HepG2 (cell line): Measurements from ENCODE around the gene TNIP1. TPM values are rescaled to one million over a fixed set of nuclear protein-coding genes. Genes with fewer than 3 reads are reported as not detected.

Experiments
- ARNTL ChIP-seq: sonication (generic); formaldehyde crosslinking; IDR thresholded peaks from 2 replicates; pipeline ENCODE4 v1.4.0; 2020; ENCODE audit warnings: mild to moderate bottlenecking, missing genetic modification reagents
- DMAP1 ChIP-seq: IDR thresholded peaks from 2 replicates; pipeline ENCODE4 v1.6.1; 2016
- ERF ChIP-seq: IDR thresholded peaks from 2 replicates; pipeline ENCODE4 v1.6.1; 2018; ENCODE audit warnings: missing biosample characterization, missing genetic modification reagents
- GATAD2A ChIP-seq: IDR thresholded peaks from 2 replicates; pipeline ENCODE4 v1.6.1; 2016
- JDP2 ChIP-seq: sonication (generic); formaldehyde crosslinking; IDR thresholded peaks from 2 replicates; pipeline ENCODE4 v1.8.1; 2022; ENCODE audit warnings: missing genetic modification reagents, borderline replicate concordance
- KLF15 ChIP-seq: sonication (generic); formaldehyde crosslinking; IDR thresholded peaks from 2 replicates; pipeline ENCODE4 v1.8.1; 2023; ENCODE audit warnings: borderline replicate concordance, mild to moderate bottlenecking, inconsistent platforms, missing genetic modification reagents, mixed read lengths
- MED13 ChIP-seq: sonication (generic); formaldehyde crosslinking; IDR thresholded peaks from 2 replicates; pipeline ENCODE4 v1.5.0; 2020; ENCODE audit warnings: missing genetic modification reagents
- NFE2 ChIP-seq: sonication (generic); formaldehyde crosslinking; IDR thresholded peaks from 2 replicates; pipeline ENCODE4 v1.4.0; 2020; ENCODE audit warnings: missing genetic modification reagents
- RFX5 ChIP-seq: IDR thresholded peaks from 2 replicates; pipeline ENCODE4 v1.6.1; 2011; ENCODE audit warnings: low read depth, low read length, improper control_type of control experiment
- SMARCC2 ChIP-seq: fragments of 450-650 bp; IDR thresholded peaks from 2 replicates; pipeline ENCODE4 v1.6.1; 2017; ENCODE audit warnings: antibody characterized with exemption, mild to moderate bottlenecking
- SYNCRIP ChIP-seq: fragments of 200-400 bp; formaldehyde crosslinking; IDR thresholded peaks from 2 replicates; pipeline ENCODE4 v1.6.1; 2018; ENCODE audit warnings: mild to moderate bottlenecking, low read depth, low read length; ENCODE audit not compliant: insufficient read depth
- ZNF124 ChIP-seq: sonication (generic); formaldehyde crosslinking; IDR thresholded peaks from 2 replicates; pipeline ENCODE4 v1.4.0; 2020; ENCODE audit warnings: missing genetic modification reagents
- ZNF143 ChIP-seq: sonication (generic); formaldehyde crosslinking; IDR thresholded peaks from 2 replicates; pipeline ENCODE4 v1.4.0; 2020; ENCODE audit warnings: missing genetic modification reagents
- ZNF547 ChIP-seq: sonication (generic); formaldehyde crosslinking; IDR thresholded peaks from 2 replicates; pipeline ENCODE4 v1.5.1; 2020; ENCODE audit warnings: mild to moderate bottlenecking, missing genetic modification reagents
- ZNF883 ChIP-seq: sonication (generic); formaldehyde crosslinking; IDR thresholded peaks from 2 replicates; pipeline ENCODE4 v1.5.1; 2020; ENCODE audit warnings: mild to moderate bottlenecking, missing genetic modification reagents; ENCODE audit errors: not compliant biosample characterization
- polyA plus RNA-seq, 8 experiments: library from polyadenylated mRNA; depleted of rRNA in 3 of 8; stranded (reverse) in 7 of 8; unstranded in 1 of 8; fragments of >200 nt; fragmentation: Illumina TruSeq in 4 of 8; extraction: Trizol in 4 of 8; gene quantifications; 2 replicates each; pipeline versions ENCODE4 v1.2.1 to v1.2.3, GENCODE V29; 2011 to 2016; ENCODE audit warnings: low read depth in 4 of 8, missing spikeins in 1 of 8, mixed read lengths in 1 of 8; ENCODE audit not compliant: insufficient read depth in 1 of 8
- total RNA-seq, 5 experiments: library from RNA; depleted of rRNA; stranded (reverse); fragments of >200 nt; fragmentation: Illumina TruSeq; extraction: Trizol; gene quantifications; 2 replicates each; pipeline ENCODE4 v1.2.3, GENCODE V29; 2016; ENCODE audit warnings: low read depth in 1 of 5
- TF ChIP-seq, protein P1 (sequence below): sonication (generic); formaldehyde crosslinking; IDR thresholded peaks from 2 replicates; pipeline ENCODE4 v1.5.1; 2020; ENCODE audit warnings: missing genetic modification reagents, mild to moderate bottlenecking, borderline replicate concordance
- TF ChIP-seq, protein P2 (sequence below): sonication (generic); formaldehyde crosslinking; IDR thresholded peaks from 2 replicates; pipeline ENCODE4 v1.4.0; 2020; ENCODE audit warnings: missing genetic modification reagents
- TF ChIP-seq, protein P3 (sequence below): sonication (generic); formaldehyde crosslinking; conservative IDR thresholded peaks from 2 replicates; pipeline ENCODE4 v1.5.0; 2020; ENCODE audit warnings: missing genetic modification reagents
- TF ChIP-seq, protein P4 (sequence below): IDR thresholded peaks from 2 replicates; pipeline ENCODE4 v1.4.0; 2020; ENCODE audit warnings: mild to moderate bottlenecking, missing genetic modification reagents
- TF ChIP-seq, protein P5 (sequence below): sonication (generic); formaldehyde crosslinking; conservative IDR thresholded peaks from 2 replicates; pipeline ENCODE4 v1.4.0; 2020; ENCODE audit warnings: missing genetic modification reagents
- TF ChIP-seq, protein P6 (sequence below): sonication (generic); formaldehyde crosslinking; IDR thresholded peaks from 2 replicates; pipeline ENCODE4 v1.5.0; 2020; ENCODE audit warnings: mild to moderate bottlenecking, missing genetic modification reagents

Gene TNIP1
- total and polyA plus RNA-seq, 2 of the 13 experiments (the other 11 are each of a cell fraction or from before 2014, with no cell fraction given) = 26.2 to 45.9 TPM

DNA sequence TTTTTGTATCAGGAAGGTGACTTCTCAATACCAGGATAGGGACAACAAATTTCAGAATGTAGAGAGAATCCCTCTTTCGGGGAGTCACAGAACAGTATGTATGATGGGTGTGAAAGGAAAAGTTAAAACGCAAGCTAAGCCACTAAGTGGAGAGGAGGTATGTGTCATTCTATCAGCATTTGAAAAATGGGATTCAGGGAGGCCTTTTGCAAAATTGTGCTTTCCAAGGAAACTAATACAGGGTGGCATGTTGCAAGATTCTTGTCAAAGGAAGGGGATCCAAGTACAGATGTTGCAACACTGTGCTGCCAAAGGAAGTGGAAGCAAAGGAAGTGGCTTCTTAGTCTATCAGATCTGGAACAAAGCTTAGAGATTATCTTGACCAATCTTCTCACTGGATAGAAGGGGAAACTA lies 12.6 kb upstream of the TNIP1 start (continued):
- TF ChIP-seq, protein P1, sequence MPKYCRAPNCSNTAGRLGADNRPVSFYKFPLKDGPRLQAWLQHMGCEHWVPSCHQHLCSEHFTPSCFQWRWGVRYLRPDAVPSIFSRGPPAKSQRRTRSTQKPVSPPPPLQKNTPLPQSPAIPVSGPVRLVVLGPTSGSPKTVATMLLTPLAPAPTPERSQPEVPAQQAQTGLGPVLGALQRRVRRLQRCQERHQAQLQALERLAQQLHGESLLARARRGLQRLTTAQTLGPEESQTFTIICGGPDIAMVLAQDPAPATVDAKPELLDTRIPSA = no peak
- no peak for TF ChIP-seq JDP2 (CRISPR knock-in tag)
- TF ChIP-seq, protein P2, sequence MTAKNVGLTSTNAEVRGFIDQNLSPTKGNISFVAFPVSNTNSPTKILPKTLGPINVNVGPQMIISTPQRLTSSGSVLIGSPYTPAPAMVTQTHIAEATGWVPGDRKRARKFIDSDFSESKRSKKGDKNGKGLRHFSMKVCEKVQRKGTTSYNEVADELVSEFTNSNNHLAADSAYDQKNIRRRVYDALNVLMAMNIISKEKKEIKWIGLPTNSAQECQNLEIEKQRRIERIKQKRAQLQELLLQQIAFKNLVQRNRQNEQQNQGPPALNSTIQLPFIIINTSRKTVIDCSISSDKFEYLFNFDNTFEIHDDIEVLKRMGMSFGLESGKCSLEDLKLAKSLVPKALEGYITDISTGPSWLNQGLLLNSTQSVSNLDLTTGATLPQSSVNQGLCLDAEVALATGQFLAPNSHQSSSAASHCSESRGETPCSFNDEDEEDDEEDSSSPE (CRISPR knock-in tag) = no peak
- TF ChIP-seq KLF15 (CRISPR knock-in tag) = no peak
- no peak for TF ChIP-seq ZNF124 (CRISPR knock-in tag)
- no peak for TF ChIP-seq SMARCC2
- TF ChIP-seq RFX5 = no peak
- TF ChIP-seq, protein P3, sequence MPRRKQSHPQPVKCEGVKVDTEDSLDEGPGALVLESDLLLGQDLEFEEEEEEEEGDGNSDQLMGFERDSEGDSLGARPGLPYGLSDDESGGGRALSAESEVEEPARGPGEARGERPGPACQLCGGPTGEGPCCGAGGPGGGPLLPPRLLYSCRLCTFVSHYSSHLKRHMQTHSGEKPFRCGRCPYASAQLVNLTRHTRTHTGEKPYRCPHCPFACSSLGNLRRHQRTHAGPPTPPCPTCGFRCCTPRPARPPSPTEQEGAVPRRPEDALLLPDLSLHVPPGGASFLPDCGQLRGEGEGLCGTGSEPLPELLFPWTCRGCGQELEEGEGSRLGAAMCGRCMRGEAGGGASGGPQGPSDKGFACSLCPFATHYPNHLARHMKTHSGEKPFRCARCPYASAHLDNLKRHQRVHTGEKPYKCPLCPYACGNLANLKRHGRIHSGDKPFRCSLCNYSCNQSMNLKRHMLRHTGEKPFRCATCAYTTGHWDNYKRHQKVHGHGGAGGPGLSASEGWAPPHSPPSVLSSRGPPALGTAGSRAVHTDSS = no peak
- no peak for TF ChIP-seq SYNCRIP
- TF ChIP-seq ERF (CRISPR knock-in tag) = no peak
- TF ChIP-seq MED13 (CRISPR knock-in tag) = no peak
- TF ChIP-seq DMAP1 (CRISPR knock-in tag) = no peak
- TF ChIP-seq ARNTL (CRISPR knock-in tag) = no peak
- TF ChIP-seq, protein P4, sequence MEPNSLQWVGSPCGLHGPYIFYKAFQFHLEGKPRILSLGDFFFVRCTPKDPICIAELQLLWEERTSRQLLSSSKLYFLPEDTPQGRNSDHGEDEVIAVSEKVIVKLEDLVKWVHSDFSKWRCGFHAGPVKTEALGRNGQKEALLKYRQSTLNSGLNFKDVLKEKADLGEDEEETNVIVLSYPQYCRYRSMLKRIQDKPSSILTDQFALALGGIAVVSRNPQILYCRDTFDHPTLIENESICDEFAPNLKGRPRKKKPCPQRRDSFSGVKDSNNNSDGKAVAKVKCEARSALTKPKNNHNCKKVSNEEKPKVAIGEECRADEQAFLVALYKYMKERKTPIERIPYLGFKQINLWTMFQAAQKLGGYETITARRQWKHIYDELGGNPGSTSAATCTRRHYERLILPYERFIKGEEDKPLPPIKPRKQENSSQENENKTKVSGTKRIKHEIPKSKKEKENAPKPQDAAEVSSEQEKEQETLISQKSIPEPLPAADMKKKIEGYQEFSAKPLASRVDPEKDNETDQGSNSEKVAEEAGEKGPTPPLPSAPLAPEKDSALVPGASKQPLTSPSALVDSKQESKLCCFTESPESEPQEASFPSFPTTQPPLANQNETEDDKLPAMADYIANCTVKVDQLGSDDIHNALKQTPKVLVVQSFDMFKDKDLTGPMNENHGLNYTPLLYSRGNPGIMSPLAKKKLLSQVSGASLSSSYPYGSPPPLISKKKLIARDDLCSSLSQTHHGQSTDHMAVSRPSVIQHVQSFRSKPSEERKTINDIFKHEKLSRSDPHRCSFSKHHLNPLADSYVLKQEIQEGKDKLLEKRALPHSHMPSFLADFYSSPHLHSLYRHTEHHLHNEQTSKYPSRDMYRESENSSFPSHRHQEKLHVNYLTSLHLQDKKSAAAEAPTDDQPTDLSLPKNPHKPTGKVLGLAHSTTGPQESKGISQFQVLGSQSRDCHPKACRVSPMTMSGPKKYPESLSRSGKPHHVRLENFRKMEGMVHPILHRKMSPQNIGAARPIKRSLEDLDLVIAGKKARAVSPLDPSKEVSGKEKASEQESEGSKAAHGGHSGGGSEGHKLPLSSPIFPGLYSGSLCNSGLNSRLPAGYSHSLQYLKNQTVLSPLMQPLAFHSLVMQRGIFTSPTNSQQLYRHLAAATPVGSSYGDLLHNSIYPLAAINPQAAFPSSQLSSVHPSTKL (CRISPR knock-in tag) = peak; percentile 55; the same call in 1 of the 2 replicates
- TF ChIP-seq NFE2 (CRISPR knock-in tag) = no peak
- TF ChIP-seq GATAD2A (CRISPR knock-in tag) = peak; percentile 43; the same call in 1 of the 2 replicates
- TF ChIP-seq ZNF143 (CRISPR knock-in tag) = no peak
- TF ChIP-seq, protein P5, sequence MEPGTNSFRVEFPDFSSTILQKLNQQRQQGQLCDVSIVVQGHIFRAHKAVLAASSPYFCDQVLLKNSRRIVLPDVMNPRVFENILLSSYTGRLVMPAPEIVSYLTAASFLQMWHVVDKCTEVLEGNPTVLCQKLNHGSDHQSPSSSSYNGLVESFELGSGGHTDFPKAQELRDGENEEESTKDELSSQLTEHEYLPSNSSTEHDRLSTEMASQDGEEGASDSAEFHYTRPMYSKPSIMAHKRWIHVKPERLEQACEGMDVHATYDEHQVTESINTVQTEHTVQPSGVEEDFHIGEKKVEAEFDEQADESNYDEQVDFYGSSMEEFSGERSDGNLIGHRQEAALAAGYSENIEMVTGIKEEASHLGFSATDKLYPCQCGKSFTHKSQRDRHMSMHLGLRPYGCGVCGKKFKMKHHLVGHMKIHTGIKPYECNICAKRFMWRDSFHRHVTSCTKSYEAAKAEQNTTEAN (CRISPR knock-in tag) = no peak
- TF ChIP-seq, protein P6, sequence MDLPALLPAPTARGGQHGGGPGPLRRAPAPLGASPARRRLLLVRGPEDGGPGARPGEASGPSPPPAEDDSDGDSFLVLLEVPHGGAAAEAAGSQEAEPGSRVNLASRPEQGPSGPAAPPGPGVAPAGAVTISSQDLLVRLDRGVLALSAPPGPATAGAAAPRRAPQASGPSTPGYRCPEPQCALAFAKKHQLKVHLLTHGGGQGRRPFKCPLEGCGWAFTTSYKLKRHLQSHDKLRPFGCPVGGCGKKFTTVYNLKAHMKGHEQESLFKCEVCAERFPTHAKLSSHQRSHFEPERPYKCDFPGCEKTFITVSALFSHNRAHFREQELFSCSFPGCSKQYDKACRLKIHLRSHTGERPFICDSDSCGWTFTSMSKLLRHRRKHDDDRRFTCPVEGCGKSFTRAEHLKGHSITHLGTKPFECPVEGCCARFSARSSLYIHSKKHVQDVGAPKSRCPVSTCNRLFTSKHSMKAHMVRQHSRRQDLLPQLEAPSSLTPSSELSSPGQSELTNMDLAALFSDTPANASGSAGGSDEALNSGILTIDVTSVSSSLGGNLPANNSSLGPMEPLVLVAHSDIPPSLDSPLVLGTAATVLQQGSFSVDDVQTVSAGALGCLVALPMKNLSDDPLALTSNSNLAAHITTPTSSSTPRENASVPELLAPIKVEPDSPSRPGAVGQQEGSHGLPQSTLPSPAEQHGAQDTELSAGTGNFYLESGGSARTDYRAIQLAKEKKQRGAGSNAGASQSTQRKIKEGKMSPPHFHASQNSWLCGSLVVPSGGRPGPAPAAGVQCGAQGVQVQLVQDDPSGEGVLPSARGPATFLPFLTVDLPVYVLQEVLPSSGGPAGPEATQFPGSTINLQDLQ (CRISPR knock-in tag) = no peak
- TF ChIP-seq ZNF883 (CRISPR knock-in tag) = no peak
- TF ChIP-seq ZNF547 (CRISPR knock-in tag) = no peak
